Mucosa of gallbladder (tissue), 1 donor: ENCODE measurements around the gene KREMEN1. TPM values are rescaled to one million over a fixed set of nuclear protein-coding genes. Genes with fewer than 3 reads are reported as not detected.

ENCODE experiments used
- DNase-seq: peaks from one replicate; pipeline ENCODE4 v3.0.0-alpha.2; 2020; ENCODE audit warnings: low spot score
- total RNA-seq: library from RNA; stranded (reverse); gene quantifications from one replicate; pipeline ENCODE4 v1.2.1, GENCODE V29; 2021
- donor health status: DM: no; HTN: no; CAD: no.

The KREMEN1 gene
- total RNA-seq, 1 donor from 2014 or later, result 7.3 TPM

DNA sequence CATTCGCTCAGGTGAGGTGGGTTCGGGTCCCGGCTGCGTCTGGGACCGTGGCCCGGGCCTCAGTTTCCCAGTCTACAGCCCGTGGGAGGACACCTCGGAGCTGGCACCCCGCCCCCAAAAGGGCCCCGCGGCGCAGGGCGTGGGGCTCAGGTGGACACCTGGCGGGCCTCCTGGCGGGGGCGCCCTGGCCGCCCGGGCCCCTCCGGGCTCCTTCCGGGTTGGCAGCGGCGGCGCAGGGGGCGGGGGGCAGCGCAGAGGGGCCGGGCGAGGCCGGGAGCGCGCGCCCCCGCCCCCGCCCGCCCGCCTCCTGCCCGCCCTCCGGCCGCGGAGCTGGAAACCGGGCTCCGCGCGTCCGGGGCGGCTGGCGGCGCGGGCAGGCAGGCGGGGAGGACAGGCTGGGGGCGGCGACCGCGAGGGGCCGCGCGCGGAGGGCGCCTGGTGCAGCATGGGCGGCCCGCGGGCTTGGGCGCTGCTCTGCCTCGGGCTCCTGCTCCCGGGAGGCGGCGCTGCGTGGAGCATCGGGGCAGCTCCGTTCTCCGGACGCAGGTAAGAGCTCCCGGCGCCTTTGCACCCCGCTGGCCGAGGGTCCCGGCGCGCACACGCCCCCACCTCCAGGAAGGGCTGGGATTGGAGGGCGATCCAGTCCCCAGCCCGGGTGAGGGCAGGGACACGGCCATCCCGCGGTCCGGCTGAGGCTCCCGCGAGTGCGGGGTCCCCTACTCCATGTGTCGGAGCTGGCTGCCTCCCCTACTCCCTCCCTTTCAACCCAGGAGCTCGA, 132.9 kb downstream of the KREMEN1 start, which contains the start of gene EMID1:
Gene EMID1, plus strand, starts transcription at position 303 of the 778 bp plus-strand sequence. Its CDS starts 143 bp downstream, at position 446.
- DNase-seq, result no peak

- DNase-seq, result no peak
These were observed 133.8 kb downstream of the KREMEN1 start for GRCh38 chr22:29206372-29207242.

- DNase-seq, result no peak
These were observed 134.4 kb downstream of the KREMEN1 start for GRCh38 chr22:29207243-29207550.

- no peak for DNase-seq
These were observed 135.0 kb downstream of the KREMEN1 start for GRCh38 chr22:29207562-29208501.

DNA sequence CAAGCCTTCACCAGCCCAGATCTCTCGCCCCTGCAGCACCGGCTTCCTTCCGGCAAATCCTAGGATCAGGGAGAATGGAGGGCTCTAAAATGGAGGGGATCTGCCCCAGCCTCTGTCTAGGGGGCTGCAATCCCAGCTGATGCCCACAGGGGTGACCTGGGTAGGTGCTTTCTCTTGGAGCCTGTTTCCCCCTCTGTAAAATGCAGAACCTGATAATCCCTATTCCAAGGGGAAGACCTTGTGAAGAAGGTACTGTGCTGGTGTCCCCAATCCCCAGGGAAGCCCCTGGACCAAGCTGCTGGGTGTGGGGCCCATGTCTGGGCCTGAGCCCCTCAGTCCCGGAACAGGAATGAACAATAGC, 135.6 kb downstream of the KREMEN1 start:
- DNase-seq, result no peak

DNA sequence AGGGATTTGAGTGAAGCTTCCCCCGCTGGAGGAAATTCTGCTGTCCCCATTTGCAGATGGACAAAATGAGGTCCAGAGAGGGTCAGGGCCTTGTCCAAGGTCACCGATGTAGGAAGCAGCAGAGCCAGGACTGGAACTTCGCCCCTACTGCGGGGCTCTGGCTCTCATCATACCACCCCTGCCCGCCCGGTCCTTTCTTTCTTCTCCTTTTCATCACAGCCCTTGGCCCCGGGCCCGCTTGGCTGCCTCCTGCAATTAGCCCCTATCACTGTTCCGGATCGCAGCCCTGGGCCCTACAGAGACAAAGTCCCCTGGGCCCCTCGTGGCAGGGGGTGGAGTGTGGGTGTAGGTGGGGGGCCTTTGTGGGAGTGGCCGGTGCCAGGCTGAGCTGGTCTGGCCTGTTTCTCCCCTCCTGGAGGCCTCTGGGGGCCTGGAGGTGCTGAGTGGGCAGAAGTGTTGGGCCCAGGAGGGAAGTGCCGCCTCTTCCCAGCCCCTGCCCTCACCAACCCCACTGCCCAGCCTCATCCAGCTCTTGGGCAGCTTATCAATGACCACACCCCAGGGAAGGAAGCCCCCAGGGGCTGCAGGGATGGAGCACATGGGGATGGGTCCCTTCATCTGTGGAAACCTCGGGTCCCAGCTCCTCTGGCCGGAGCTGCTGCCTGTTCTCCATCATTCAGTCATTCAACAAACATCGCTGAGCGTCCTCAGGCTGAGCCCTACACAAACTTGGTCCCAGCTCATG, 136.2 kb downstream of the KREMEN1 start:
- peak; percentile 19 for DNase-seq

DNA sequence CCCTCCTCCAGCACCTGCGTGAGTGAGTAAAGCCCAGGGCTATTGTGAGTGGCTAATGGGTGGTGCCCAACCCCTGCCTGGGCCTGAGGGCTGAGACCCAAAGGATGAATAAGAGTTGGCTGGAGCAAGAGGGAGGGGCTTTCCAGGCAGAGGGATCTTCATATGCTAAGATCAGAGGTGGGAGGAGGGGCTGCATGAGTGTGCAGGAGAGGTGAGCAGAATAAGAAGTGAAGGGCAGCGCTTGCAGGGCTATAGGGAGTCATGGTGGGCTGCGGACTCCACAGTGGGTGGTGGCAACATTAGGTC, 136.7 kb downstream of the KREMEN1 start:
- no peak for DNase-seq

- no peak for DNase-seq
These were observed 138.2 kb downstream of the KREMEN1 start for GRCh38 chr22:29211066-29211465.

GRCh38 chr22:29211466-29211865, 138.6 kb downstream of the KREMEN1 start:
- no peak for DNase-seq

DNA sequence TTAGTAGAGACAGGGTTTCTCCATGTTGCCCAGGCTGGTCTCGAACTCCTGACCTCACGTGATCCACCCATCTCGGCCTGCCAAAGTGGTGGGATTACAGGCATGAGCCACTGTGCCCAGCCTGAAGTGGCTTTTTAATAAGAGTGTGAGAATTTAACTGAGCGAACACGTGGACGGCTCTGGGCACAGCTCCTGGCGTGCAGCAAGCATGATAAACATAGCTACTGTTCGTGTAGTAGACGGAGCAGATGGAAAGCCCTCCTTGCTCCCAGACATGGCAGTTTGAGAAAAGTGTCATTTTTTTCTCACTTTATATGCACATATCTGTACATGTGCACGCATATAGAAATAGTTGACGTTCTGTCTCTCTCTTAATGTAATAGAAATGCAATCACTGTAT, 139.9 kb downstream of the KREMEN1 start:
- no peak for DNase-seq

- no peak for DNase-seq
These were observed 140.7 kb downstream of the KREMEN1 start for GRCh38 chr22:29213493-29213892.

GRCh38 chr22:29214232-29214631, 141.4 kb downstream of the KREMEN1 start:
- DNase-seq, result no peak

DNA sequence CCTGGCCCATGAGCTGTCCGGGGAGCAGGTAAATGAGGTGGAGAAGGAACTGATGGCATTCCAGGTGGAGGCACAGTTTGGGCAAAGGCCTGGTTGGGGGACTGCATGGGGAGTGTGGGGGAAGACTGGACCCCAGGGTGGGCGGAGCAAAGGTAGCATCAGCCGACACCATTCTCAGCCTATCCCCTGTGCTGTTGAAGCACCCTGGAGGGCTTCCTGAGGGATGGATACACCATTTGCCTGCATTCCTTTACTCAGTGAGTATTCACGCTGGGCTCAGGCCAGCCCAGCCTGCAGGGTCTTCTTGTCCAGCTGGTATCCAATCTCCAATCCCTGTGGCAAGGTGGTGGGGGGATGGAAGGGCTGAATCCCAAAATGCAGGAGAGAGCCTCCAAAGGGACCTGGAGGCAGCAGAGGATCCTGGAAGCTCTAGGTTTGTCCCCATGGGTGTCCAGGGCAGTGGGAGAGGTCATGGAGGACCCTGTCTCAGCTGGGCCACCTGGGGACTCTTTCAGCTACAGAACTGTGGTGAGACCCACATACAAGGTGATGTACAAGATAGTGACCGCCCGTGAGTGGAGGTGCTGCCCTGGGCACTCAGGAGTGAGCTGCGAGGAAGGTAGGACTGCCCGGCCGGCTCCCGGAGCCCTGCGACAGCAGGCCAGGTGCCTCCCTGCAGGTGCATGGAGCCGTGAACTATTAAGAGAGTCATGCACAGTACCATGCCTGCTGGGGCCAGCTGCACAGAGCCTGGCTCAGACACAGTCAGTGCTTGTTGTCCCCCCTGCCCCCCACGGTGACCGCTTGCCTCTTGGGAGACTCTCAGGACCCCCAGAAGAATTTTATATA, 142.4 kb downstream of the KREMEN1 start:
- no peak for DNase-seq

DNA sequence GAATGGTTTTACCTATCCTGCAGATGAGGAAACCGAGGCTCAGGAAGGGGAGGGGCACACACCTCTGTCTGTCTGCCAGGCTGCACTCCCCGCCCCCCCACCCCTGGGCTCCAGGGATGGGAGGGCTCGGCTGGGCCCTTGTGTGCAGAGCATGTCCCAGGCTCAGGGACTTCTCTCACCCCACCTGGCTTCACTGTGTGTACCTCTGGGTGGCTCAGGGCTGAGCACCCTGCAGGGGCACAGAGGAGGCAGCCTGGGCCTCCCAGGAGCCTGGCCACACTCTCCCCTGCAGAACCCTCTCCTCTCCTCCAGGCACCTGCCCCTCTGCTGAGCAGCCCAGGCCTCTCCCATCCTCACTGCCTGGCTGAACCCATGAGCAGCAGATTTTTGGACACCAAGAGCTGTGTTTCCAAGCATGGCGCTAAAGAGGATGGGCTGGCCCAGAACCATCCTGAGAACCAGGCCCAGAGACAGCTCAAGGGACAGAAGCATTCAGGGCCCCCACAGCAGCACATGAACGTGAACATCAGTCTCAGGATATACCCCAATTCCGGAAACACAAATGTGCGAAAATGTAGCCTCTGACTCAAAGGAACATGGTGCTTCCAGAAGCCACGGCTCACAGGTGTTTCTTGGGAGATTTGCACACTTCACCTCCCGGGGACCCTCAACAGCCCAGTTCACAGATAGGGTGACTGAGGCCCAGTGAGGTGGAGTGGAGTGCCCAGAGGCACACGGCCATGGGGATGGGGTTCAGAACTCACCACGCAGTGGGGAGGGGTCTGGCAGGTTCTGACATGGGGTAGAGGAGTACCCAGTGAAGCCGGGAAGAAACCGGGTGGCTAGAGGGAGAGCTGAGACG, 143.4 kb downstream of the KREMEN1 start:
- DNase-seq, result no peak

DNA sequence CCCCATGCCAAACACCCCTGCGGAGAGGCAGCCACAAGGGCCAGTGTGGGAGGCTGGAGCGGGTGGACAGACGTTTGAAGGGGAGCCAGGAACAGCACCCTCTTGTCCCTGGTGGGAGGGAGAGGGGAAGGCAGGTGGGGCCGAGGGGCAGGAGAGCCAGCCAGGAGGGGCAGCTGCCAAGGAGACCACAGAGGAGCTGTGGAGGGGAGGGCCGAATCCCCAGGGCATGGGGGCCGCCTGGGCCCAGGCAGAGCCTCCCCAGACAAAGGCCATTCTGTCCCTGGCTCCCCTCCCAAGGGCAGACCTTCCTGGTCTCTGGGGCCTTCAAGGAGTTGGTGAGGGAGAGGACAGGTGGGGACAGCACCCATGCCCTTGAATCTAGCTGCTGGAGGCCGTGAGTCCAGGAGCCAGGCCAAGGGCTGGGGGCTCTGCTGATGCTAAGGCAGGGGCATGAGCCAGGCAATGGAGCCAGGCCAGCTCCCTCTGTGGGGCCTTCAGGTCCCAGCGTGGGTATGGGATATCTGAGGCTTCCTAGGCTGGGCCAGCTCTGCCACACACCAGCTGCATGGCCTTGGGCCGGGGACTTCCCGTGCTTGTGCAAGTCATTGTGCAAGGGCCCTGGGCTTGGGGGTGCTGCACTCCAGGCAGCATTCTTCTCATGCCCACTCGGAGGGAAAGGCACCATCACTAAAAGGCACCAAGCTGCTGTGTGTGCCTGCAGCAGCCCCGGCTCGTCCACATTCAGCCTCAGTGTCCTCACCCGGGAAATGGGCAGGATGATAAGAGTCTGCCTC, 144.2 kb downstream of the KREMEN1 start:
- DNase-seq, result no peak
